Endothelial cell of umbilical vein (primary cell): ENCODE data around the gene MCFD2. TPM values are rescaled to one million over a fixed set of nuclear protein-coding genes. Genes with fewer than 3 reads are reported as not detected.

Experiments
- BruUV-seq: library from RNA; stranded (reverse); fragments of 400-500 nt; replicated peaks from 2 replicates; lab custom pipeline; 2021; lab: Mats Ljungman, UMichigan
- CTCF ChIA-PET: fragments of 300-600, 350-600 bp; sonication (Branson Sonifier 250); formaldehyde crosslinking; loops from one replicate; lab custom pipeline; 2021; ENCODE audit warnings: antibody characterized with exemption, inconsistent platforms; lab: Charles Lee
- POLR2A ChIA-PET: fragments of 300-600, 350-600 bp; sonication (Branson Sonifier 250); formaldehyde crosslinking; loops from one replicate; lab custom pipeline; 2021; ENCODE audit warnings: antibody characterized with exemption, inconsistent platforms; lab: Charles Lee
- DNase-seq: peaks from one replicate; pipeline ENCODE4 v3.0.0-alpha.2; 2011; ENCODE audit warnings: low read depth, low spot score
- FAIRE-seq: peaks from 2 replicates; lab custom pipeline; 2011; peaks lifted over from hg19 to GRCh38; lab: Jason Lieb, UNC
- H2AFZ ChIP-seq: 2 replicates; pipeline ENCODE4 v1.6.0; 2012; ENCODE audit warnings: low read depth, low read length, control low read depth, inconsistent platforms
- H3K27ac ChIP-seq: 2 replicates; pipeline ENCODE4 v1.5.1; 2011; ENCODE audit warnings: low read depth, mild to moderate bottlenecking, control low read depth, low read length, moderate library complexity; ENCODE audit not compliant: insufficient read depth
- H3K27me3 ChIP-seq, 2 experiments: 2 replicates each; pipeline versions ENCODE4 v1.6.0 to v1.6.1; 2011; ENCODE audit warnings: low read length in 2 of 2, mixed read lengths in 1 of 2; ENCODE audit not compliant: control insufficient read depth in 2 of 2, insufficient read depth in 2 of 2
- H3K36me3 ChIP-seq, 2 experiments: 2 replicates in 1 of 2; 3 replicates in 1 of 2; pipeline ENCODE4 v1.5.1; 2011; ENCODE audit warnings: low read length in 2 of 2, mild to moderate bottlenecking in 1 of 2, moderate library complexity in 1 of 2; ENCODE audit not compliant: control insufficient read depth in 2 of 2, insufficient read depth in 2 of 2; ENCODE audit errors: extremely low read depth in 1 of 2
- H3K4me1 ChIP-seq: 3 replicates; pipeline ENCODE4 v1.5.1; 2011; ENCODE audit warnings: mild to moderate bottlenecking, low read length; ENCODE audit not compliant: control insufficient read depth, insufficient read depth; ENCODE audit errors: extremely low read depth
- H3K4me2 ChIP-seq: 2 replicates; pipeline ENCODE4 v1.6.1; 2011; ENCODE audit warnings: low read length, control low read depth, mixed read lengths; ENCODE audit not compliant: insufficient read depth
- H3K4me3 ChIP-seq, 3 experiments: fragments of 200-600 bp in 1 of 3; sonication (generic), shearing (Covaris generic) in 1 of 3; replicated peaks in 1 of 3; 2 replicates each; pipeline ENCODE4 v1.5.1; 2011 to 2016; ENCODE audit warnings: control low read depth in 3 of 3, low read length in 3 of 3, mild to moderate bottlenecking in 2 of 3, inconsistent platforms in 1 of 3, low read depth in 1 of 3, moderate library complexity in 1 of 3; ENCODE audit not compliant: insufficient read depth in 1 of 3
- H3K79me2 ChIP-seq: 2 replicates; pipeline ENCODE4 v1.6.0; 2012; ENCODE audit warnings: low read length, inconsistent platforms; ENCODE audit not compliant: control insufficient read depth, insufficient read depth
- H3K9ac ChIP-seq: replicated peaks from 2 replicates; pipeline ENCODE3; 2011; ENCODE audit warnings: low read length, control low read depth; ENCODE audit not compliant: insufficient read depth; ENCODE audit errors: extremely low read depth
- H3K9me1 ChIP-seq: replicated peaks from 3 replicates; pipeline ENCODE4 v1.6.0; 2011; ENCODE audit warnings: mild to moderate bottlenecking, low read length; ENCODE audit not compliant: control insufficient read depth, insufficient read depth; ENCODE audit errors: extremely low read depth
- H3K9me3 ChIP-seq: replicated peaks from 2 replicates; pipeline ENCODE4 v1.5.1; 2012; ENCODE audit warnings: low read length, inconsistent platforms; ENCODE audit not compliant: control insufficient read depth, insufficient read depth
- H4K20me1 ChIP-seq: replicated peaks from 2 replicates; pipeline ENCODE3; 2011; ENCODE audit warnings: mild to moderate bottlenecking, low read length; ENCODE audit not compliant: control insufficient read depth, insufficient read depth; ENCODE audit errors: extremely low read depth
- CTCF ChIP-seq, 2 donors: IDR thresholded peaks; 1 replicate in 1 of 2; 2 replicates in 1 of 2; pipeline ENCODE4 v1.5.1; 2011; ENCODE audit warnings: low read length in 2 of 2, mild to moderate bottlenecking in 2 of 2, moderate library complexity in 2 of 2, control low read depth in 1 of 2, inconsistent platforms in 1 of 2, low read depth in 1 of 2; ENCODE audit not compliant: insufficient read depth in 1 of 2; ENCODE audit errors: extremely low read depth in 1 of 2
- EZH2 ChIP-seq: IDR thresholded peaks from 2 replicates; pipeline ENCODE4 v1.6.1; 2012; ENCODE audit warnings: borderline replicate concordance, low read depth, mild to moderate bottlenecking, moderate library complexity, low read length, inconsistent platforms; ENCODE audit not compliant: severe bottlenecking
- FOS ChIP-seq: IDR thresholded peaks from 2 replicates; pipeline ENCODE4 v1.6.1; 2011; ENCODE audit warnings: mild to moderate bottlenecking, low read length, moderate library complexity, borderline replicate concordance; ENCODE audit not compliant: insufficient read depth
- GATA2 ChIP-seq: IDR thresholded peaks from 2 replicates; pipeline ENCODE4 v1.7.0; 2011; ENCODE audit warnings: low read depth, mild to moderate bottlenecking, moderate library complexity, mixed read lengths, low read length; ENCODE audit not compliant: insufficient read length, insufficient read depth
- JUN ChIP-seq: IDR thresholded peaks from 2 replicates; pipeline ENCODE4 v1.6.1; 2011; ENCODE audit warnings: borderline replicate concordance, low read depth; ENCODE audit not compliant: insufficient read length, insufficient read depth
- MAX ChIP-seq: IDR thresholded peaks from 2 replicates; pipeline ENCODE4 v1.6.1; 2011; ENCODE audit not compliant: insufficient read depth, insufficient read length
- MYC ChIP-seq: IDR thresholded peaks from one replicate; pipeline ENCODE4 v1.6.1; 2011; ENCODE audit warnings: mild to moderate bottlenecking, low read depth, low read length
- POLR2A ChIP-seq: IDR thresholded peaks from 2 replicates; pipeline ENCODE4 v1.6.1; 2012; ENCODE audit warnings: low read depth, mild to moderate bottlenecking, control low read depth, low read length
- POLR2AphosphoS5 ChIP-seq: IDR thresholded peaks from 2 replicates; pipeline ENCODE4 v1.6.1; 2012; ENCODE audit warnings: low read depth, mild to moderate bottlenecking, control low read depth, low read length, moderate library complexity; ENCODE audit not compliant: insufficient read depth
- dilution Hi-C: fragments of 300-500 bp; cut with MboI; formaldehyde crosslinking; loops from one replicate; pipeline ENCODE4 v1.15.0; 2019; ENCODE audit warnings: low sequenced_read_pairs; ENCODE audit not compliant: extremely low pct_ligation_motif_present
- intact Hi-C: fragments of 100-400 bp; cut with micrococcal nuclease; formaldehyde crosslinking; loops from one replicate; pipeline ENCODE4 v1.10.0; 2022
- polyA plus RNA-seq, 4 experiments: library from polyadenylated mRNA; depleted of rRNA in 3 of 4; stranded (reverse) in 3 of 4; unstranded in 1 of 4; fragments of >200 nt; gene quantifications; 2 replicates each; pipeline versions ENCODE4 v1.2.1 to v1.2.3, GENCODE V29; 2011 to 2012; ENCODE audit warnings: missing spikeins in 1 of 4
- total RNA-seq: library from RNA; stranded (reverse); gene quantifications from 2 replicates; pipeline ENCODE4 v1.2.3, GENCODE V29; 2021

The MCFD2 gene
- total and polyA plus RNA-seq, 2 donors (not counting 3 experiments of a cell fraction or from before 2014, with no cell fraction given): 74.8 to 141 TPM

GRCh38 chr2:46929612-46930011 lies 14.0 kb upstream of the MCFD2 start:
- intact Hi-C loops (no loop called here), dilution Hi-C loops (no loop called here)
- no peaks in the 10 kb centered on the region for H3K9me1 ChIP-seq
- DNase-seq: no peak
- H3K79me2 ChIP-seq: no peaks in the 10 kb centered on the region
- no peaks in the 10 kb centered on the region for H3K4me1 ChIP-seq
- ChIA-PET POLR2A (interaction anchor here (0.6 kb wide), 1 partner anchor 38 kb away, joined by 4 read pairs; no protein-coding TSS in a partner anchor), CTCF (interaction anchor here (0.9 to 2.4 kb wide), 4 partner anchors 8 to 342 kb away, joined by 3 to 18 read pairs (median 4); no protein-coding TSS in a partner anchor)
- no peak overlapping the region for H3K27ac ChIP-seq
- no peak for FAIRE-seq
- TF ChIP-seq JUN (peak; percentile 15), FOS (peak; percentile 44), EZH2 (no peak)
- no peak overlapping the region for H3K4me2 ChIP-seq
- no peaks in the 10 kb centered on the region for H4K20me1 ChIP-seq
- no peaks in the 10 kb centered on the region for H3K9me3 ChIP-seq
- H3K36me3 ChIP-seq: no peaks in the 10 kb centered on the region
- no peak overlapping the region for H2AFZ ChIP-seq
- H3K9ac ChIP-seq: no peak overlapping the region
- no peak overlapping the region for H3K4me3 ChIP-seq
- no peaks in the 10 kb centered on the region for H3K27me3 ChIP-seq
- no TSS peak for BruUV-seq

GRCh38 chr2:46926863-46927262 lies 11.3 kb upstream of the MCFD2 start:
- no peak overlapping the region for H3K27ac ChIP-seq
- no peaks in the 10 kb centered on the region for H4K20me1 ChIP-seq
- no peaks in the 10 kb centered on the region for H3K36me3 ChIP-seq
- ChIA-PET POLR2A (no interaction called here), CTCF (interaction anchor here (1.4 kb wide), 1 partner anchor 9 kb away, joined by 5 read pairs; no protein-coding TSS in a partner anchor)
- H3K4me2 ChIP-seq: no peak overlapping the region
- DNase-seq (no peak), FAIRE-seq (no peak)
- peaks cover 15% of the 10 kb centered on the region for H3K4me1 ChIP-seq
- dilution Hi-C loops: no loop called here
- H3K9me1 ChIP-seq: no peaks in the 10 kb centered on the region
- no TSS peak for BruUV-seq
- H2AFZ ChIP-seq: no peak overlapping the region
- TF ChIP-seq EZH2 (no peak), MAX (no peak), JUN (no peak), MYC (no peak), GATA2 (no peak), CTCF (IDR thresholded peaks at IDR 0.05; ENCODE audit: extremely low read depth in 1 of 2, insufficient read depth in 1 of 2, low read depth in 1 of 2, low read length in 2 of 2) (no peak), FOS (no peak), POLR2A (no peak), POLR2AphosphoS5 (no peak)
- no peaks in the 10 kb centered on the region for H3K27me3 ChIP-seq
- H3K9me3 ChIP-seq: no peaks in the 10 kb centered on the region
- H3K9ac ChIP-seq: no peak overlapping the region
- H3K79me2 ChIP-seq: no peaks in the 10 kb centered on the region
- no peak overlapping the region for H3K4me3 ChIP-seq
- intact Hi-C loops: no loop called here
